ENCODE results near the gene FIGN. TPM values are rescaled to one million over a fixed set of nuclear protein-coding genes. Genes with fewer than 3 reads are reported as not detected.
A peak's percentile ranks its signal among the peaks of the same experiment; 100 is the strongest.

Gene FIGN
- total and polyA plus RNA-seq, 2 of the 13 experiments (the other 11 are each of a cell fraction or from before 2014, with no cell fraction given): 6.6 to 6.7 TPM

GRCh38 chr2:163736433-163737189 lies 803 bp upstream of the FIGN start (continued):
- TF ChIP-seq HDAC1 (CRISPR knock-in tag; IDR thresholded peaks at IDR 0.05) (peak; percentile 8; the same call in 1 of the 2 replicates), KAT8 (CRISPR knock-in tag; IDR thresholded peaks at IDR 0.05) (peak; percentile 40; the same call in 1 of the 2 replicates), CBFB (CRISPR knock-in tag; IDR thresholded peaks at IDR 0.05) (peak; percentile 20; the same call in 1 of the 2 replicates), LRRFIP1 (CRISPR knock-in tag; conservative IDR thresholded peaks at IDR 0.05) (no peak), GABPA (IDR thresholded peaks at IDR 0.05; ENCODE audit: low read depth, low read length) (no peak), GABPA (CRISPR knock-in tag; IDR thresholded peaks at IDR 0.05; ENCODE audit: low read depth) (no peak), HNF1B (CRISPR knock-in tag; IDR thresholded peaks at IDR 0.05) (peak; percentile 70), ZNF484 (CRISPR knock-in tag; IDR thresholded peaks at IDR 0.05; ENCODE audit: borderline replicate concordance, low read depth) (no peak), ZBTB4 (CRISPR knock-in tag; IDR thresholded peaks at IDR 0.05; ENCODE audit: borderline replicate concordance) (no peak), TBX2 (CRISPR knock-in tag; IDR thresholded peaks at IDR 0.05; ENCODE audit: borderline replicate concordance) (0 out of 2 replicates have a peak, but pooled peaks have one; percentile 26), ETV6 (CRISPR knock-in tag; conservative IDR thresholded peaks at IDR 0.05) (no peak), ZFY (CRISPR knock-in tag; IDR thresholded peaks at IDR 0.05) (peak; percentile 75), GFI1 (CRISPR knock-in tag; IDR thresholded peaks at IDR 0.05; ENCODE audit: borderline replicate concordance) (no peak; the same call in 1 of the 2 replicates), ZNF264 (CRISPR knock-in tag; IDR thresholded peaks at IDR 0.05) (no peak), SIX4 (CRISPR knock-in tag; IDR thresholded peaks at IDR 0.05) (no peak)
- TF ChIP-seq, protein P1, sequence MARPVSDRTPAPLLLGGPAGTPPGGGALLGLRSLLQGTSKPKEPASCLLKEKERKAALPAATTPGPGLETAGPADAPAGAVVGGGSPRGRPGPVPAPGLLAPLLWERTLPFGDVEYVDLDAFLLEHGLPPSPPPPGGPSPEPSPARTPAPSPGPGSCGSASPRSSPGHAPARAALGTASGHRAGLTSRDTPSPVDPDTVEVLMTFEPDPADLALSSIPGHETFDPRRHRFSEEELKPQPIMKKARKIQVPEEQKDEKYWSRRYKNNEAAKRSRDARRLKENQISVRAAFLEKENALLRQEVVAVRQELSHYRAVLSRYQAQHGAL (CRISPR knock-in tag; IDR thresholded peaks at IDR 0.05; ENCODE audit: not compliant biosample characterization): no peak
- TF ChIP-seq, protein P2, sequence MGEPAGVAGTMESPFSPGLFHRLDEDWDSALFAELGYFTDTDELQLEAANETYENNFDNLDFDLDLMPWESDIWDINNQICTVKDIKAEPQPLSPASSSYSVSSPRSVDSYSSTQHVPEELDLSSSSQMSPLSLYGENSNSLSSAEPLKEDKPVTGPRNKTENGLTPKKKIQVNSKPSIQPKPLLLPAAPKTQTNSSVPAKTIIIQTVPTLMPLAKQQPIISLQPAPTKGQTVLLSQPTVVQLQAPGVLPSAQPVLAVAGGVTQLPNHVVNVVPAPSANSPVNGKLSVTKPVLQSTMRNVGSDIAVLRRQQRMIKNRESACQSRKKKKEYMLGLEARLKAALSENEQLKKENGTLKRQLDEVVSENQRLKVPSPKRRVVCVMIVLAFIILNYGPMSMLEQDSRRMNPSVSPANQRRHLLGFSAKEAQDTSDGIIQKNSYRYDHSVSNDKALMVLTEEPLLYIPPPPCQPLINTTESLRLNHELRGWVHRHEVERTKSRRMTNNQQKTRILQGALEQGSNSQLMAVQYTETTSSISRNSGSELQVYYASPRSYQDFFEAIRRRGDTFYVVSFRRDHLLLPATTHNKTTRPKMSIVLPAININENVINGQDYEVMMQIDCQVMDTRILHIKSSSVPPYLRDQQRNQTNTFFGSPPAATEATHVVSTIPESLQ (CRISPR knock-in tag; conservative IDR thresholded peaks at IDR 0.05): no peak

All from HepG2 (cell line).